PC-3 (cell line): ENCODE results near the gene MUC3A. TPM values are rescaled to one million over a fixed set of nuclear protein-coding genes. Genes with fewer than 3 reads are reported as not detected.
A peak's percentile ranks its signal among the peaks of the same experiment; 100 is the strongest.

ENCODE experiments used
- ATAC-seq: fragments of 200-7000 bp; cut with Tn5 transposase; 2 replicates; pipeline ENCODE4 v1.9.1; 2020; ENCODE audit warnings: mild to moderate bottlenecking, moderate library complexity
- Bru-seq: library from RNA; stranded (reverse); fragments of 400-500 nt; gene quantifications from one replicate; lab custom pipeline; 2021; lab: Mats Ljungman, UMichigan
- BruChase-seq, 2 experiments: library from RNA; stranded (reverse); fragments of 400-500 nt; gene quantifications; one replicate each; lab custom pipeline; 2021; lab: Mats Ljungman, UMichigan
- BruUV-seq: library from RNA; stranded (reverse); fragments of 400-500 nt; replicated peaks from 2 replicates; lab custom pipeline; 2021; lab: Mats Ljungman, UMichigan
- CTCF ChIA-PET: fragments of 300-600 bp; sonication (Branson Sonifier 250); formaldehyde crosslinking; loops from one replicate; lab custom pipeline; 2022; ENCODE audit warnings: antibody characterized with exemption; lab: Charles Lee
- POLR2A ChIA-PET: fragments of 300-600 bp; sonication (Branson Sonifier 250); formaldehyde crosslinking; loops from one replicate; lab custom pipeline; 2022; ENCODE audit warnings: antibody characterized with exemption; ENCODE audit not compliant: unreplicated experiment; lab: Charles Lee
- DNase-seq: peaks from one replicate; pipeline ENCODE4 v3.0.0-alpha.2; 2015
- H2AFZ ChIP-seq: fragments of 300-600 bp; sonication (generic); 2 replicates; pipeline ENCODE4 v1.6.0; 2016; ENCODE audit warnings: antibody characterized with exemption, low read length
- H3F3A ChIP-seq: fragments of 300-600 bp; sonication (generic); one replicate; pipeline ENCODE4 v1.6.0; 2017; ENCODE audit warnings: antibody characterized with exemption, low read length, control low read depth, mild to moderate bottlenecking; ENCODE audit not compliant: unreplicated experiment
- H3K27ac ChIP-seq: fragments of 300-600 bp; sonication (generic); 2 replicates; pipeline ENCODE4 v1.5.1; 2016; ENCODE audit warnings: mild to moderate bottlenecking, low read length
- H3K27me3 ChIP-seq: fragments of 300-600 bp; sonication (generic); 2 replicates; pipeline ENCODE4 v1.6.1; 2016; ENCODE audit warnings: low read length, mixed read lengths
- H3K36me3 ChIP-seq: fragments of 300-600 bp; sonication (generic); 2 replicates; pipeline ENCODE4 v1.6.1; 2016; ENCODE audit warnings: low read depth, mixed run types, low read length, mixed read lengths
- H3K4me1 ChIP-seq: fragments of 300-600 bp; sonication (generic); 2 replicates; pipeline ENCODE4 v1.5.1; 2016; ENCODE audit warnings: low read length; ENCODE audit not compliant: insufficient read depth
- H3K4me2 ChIP-seq: fragments of 300-600 bp; sonication (generic); 2 replicates; pipeline ENCODE4 v1.6.0; 2016; ENCODE audit warnings: low read length
- H3K4me3 ChIP-seq: fragments of 300-600 bp; sonication (generic); 2 replicates; pipeline ENCODE4 v1.5.1; 2016; ENCODE audit warnings: mild to moderate bottlenecking, low read length, mixed read lengths
- H3K79me2 ChIP-seq: fragments of 300-600 bp; sonication (generic); 2 replicates; pipeline ENCODE4 v1.6.1; 2017; ENCODE audit warnings: low read length, mixed read lengths
- H3K9ac ChIP-seq: fragments of 300-600 bp; sonication (generic); 2 replicates; pipeline ENCODE4 v1.6.0; 2016; ENCODE audit warnings: mild to moderate bottlenecking, low read length
- H3K9me2 ChIP-seq: fragments of 300-600 bp; sonication (generic); replicated peaks from 2 replicates; pipeline ENCODE4 v1.6.1; 2016; ENCODE audit warnings: mixed run types, low read length, mixed read lengths
- H3K9me3 ChIP-seq: fragments of 300-600 bp; sonication (generic); 2 replicates; pipeline ENCODE4 v1.6.1; 2016; ENCODE audit warnings: low read length, mixed read lengths
- H4K20me1 ChIP-seq: fragments of 300-600 bp; sonication (generic); 2 replicates; pipeline ENCODE4 v1.6.1; 2016; ENCODE audit warnings: low read length, mixed read lengths
- CTCF ChIP-seq: fragments of 300-600 bp; sonication (generic); conservative IDR thresholded peaks from 2 replicates; pipeline ENCODE4 v1.5.1; 2017; ENCODE audit warnings: antibody characterized with exemption, low read depth, mild to moderate bottlenecking, low read length
- EZH2 ChIP-seq: fragments of 300-600 bp; sonication (generic); IDR thresholded peaks from one replicate; pipeline ENCODE4 v1.6.1; 2017; ENCODE audit warnings: antibody characterized with exemption, mild to moderate bottlenecking, low read length; ENCODE audit not compliant: unreplicated experiment
- EZH2phosphoT487 ChIP-seq: fragments of 300-600 bp; sonication (generic); IDR thresholded peaks from 2 replicates; pipeline ENCODE4 v1.6.1; 2018; ENCODE audit warnings: mild to moderate bottlenecking, antibody characterized with exemption, low read length, borderline replicate concordance
- intact Hi-C: fragments of 100-400 bp; cut with micrococcal nuclease; formaldehyde crosslinking; loops from 2 replicates; pipeline ENCODE4 v1.9.0; 2023
- long read RNA-seq: library from polyadenylated mRNA; unstranded; transcript quantifications from one replicate; pipeline ENCODE4 v2.0.0, GENCODE V29; 2021; ENCODE audit not compliant: unreplicated experiment
- total RNA-seq: library from RNA; depleted of rRNA; stranded (reverse); fragments of >200 nt; gene quantifications from 2 replicates; pipeline ENCODE4 v1.2.3, GENCODE V29; 2014; rRNA removed

MUC3A gene
- total RNA-seq (0.11 and 0.46 TPM in 2 replicates), Bru-seq, nascent RNA (percentile 28 among the genes with signal in this experiment), BruChase-seq, experiment 1, labeled RNA remaining after a 6-hour chase (percentile 44 among the genes with signal in this experiment), BruChase-seq, experiment 2, labeled RNA remaining after a 2-hour chase (percentile 44 among the genes with signal in this experiment)
- long read RNA-seq, transcript MUC3A-204 (4 exons, 1,093 nt) = major isoform, 6 of 12 reads
- long read RNA-seq, partial matches to known transcripts = 1 of 12 reads
- long read RNA-seq, other reads (novel, unspliced or antisense) = 5 of 12 reads

DNA sequence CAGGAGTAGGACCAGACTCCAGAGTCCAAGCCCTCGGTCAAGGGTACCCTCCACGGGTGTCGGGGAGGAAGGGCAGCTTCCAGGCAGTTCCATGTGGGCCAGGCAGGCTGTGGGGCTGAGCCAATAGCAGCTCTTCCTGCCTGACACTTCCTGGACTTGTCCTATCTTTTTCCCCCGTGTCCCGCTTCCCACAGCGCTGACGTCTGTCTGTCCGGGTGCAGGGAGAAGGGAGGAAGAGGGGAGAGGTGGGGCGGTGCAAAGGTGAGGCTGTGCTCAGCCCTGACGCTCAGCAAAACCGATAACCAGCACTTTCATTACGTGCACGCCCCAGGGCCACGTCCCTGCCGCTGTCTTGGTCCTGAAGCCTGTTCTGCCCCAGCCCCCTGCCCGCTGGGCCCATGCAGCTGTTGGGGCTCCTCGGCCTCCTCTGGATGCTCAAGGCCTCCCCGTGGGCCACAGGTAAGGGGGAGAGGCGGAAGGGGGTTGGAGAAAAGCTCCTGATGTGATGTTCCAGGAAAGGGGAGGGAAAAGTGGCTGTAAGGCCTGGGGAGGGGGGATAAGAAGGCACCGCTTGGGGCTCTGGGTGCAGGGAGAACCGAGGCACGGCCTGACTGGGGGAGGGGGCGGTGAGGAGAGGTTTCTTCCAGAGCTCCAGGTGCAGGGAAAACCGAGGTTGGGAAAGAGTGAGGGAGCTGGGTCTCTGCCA, at the start of gene MUC3A:
TSS of gene MUC3A (plus strand) at position 308 of the 706 bp plus-strand sequence. CDS start at position 399, 91 bp downstream.
- CTCF ChIA-PET = no interaction called here
- POLR2A ChIA-PET = no interaction called here
- TF ChIP-seq CTCF (no peak), EZH2phosphoT487 (no peak), EZH2 (no peak)
- Histone ChIP-seq H2AFZ (no peak within 1 kb of the TSS), H3K9me2 (no peaks in the 10 kb centered on the region), H3K9me3 (no peaks in the 10 kb centered on the region), H3F3A (no peaks in the 10 kb centered on the region), H3K27me3 (peaks cover 8% of the 10 kb centered on the region; the same call in 1 of the 2 replicates), H3K36me3 (no peaks in the 10 kb centered on the region), H3K4me2 (no peak within 1 kb of the TSS), H3K9ac (no peak within 1 kb of the TSS), H3K4me1 (no peaks in the 10 kb centered on the region), H3K4me3 (no peak within 1 kb of the TSS), H4K20me1 (no peaks in the 10 kb centered on the region), H3K27ac (no peak within 1 kb of the TSS), H3K79me2 (no peaks in the 10 kb centered on the region)
- ATAC-seq = peak; percentile 33
- DNase-seq = no peak
- BruUV-seq = no TSS peak
- intact Hi-C loops = no loop called here

DNA sequence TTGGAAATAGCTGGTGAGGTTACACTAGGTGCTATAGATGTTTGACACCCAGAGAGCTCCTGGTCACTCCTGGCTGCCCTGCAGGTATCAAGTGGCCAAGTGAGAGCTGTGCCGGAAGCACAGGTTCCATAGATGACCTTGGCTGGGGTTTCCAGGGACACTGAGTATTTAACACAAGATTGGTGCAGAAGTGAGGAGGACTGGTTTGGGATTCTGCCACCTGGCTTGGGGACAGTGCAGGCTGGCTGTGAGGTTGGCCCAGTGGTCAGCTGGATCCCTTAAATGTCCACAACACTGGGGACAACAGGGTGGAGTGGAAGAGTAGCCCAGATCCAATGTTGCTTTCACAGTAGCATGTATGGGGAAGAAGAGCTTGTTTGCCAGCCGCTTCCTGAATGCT, 48.4 kb upstream of the MUC3A start:
- TF ChIP-seq CTCF = no peak
- TF ChIP-seq EZH2 = no peak
- TF ChIP-seq EZH2phosphoT487 = no peak
- intact Hi-C loops = no loop called here
- Histone ChIP-seq H3K27ac (no peak overlapping the region), H3K36me3 (no peaks in the 10 kb centered on the region), H3K9me3 (no peaks in the 10 kb centered on the region), H3K79me2 (no peaks in the 10 kb centered on the region), H3K4me3 (no peak overlapping the region), H4K20me1 (no peaks in the 10 kb centered on the region), H3K9ac (no peak overlapping the region), H3K27me3 (peaks cover 8% of the 10 kb centered on the region), H3K4me1 (peaks cover 3% of the 10 kb centered on the region; the same call in 1 of the 2 replicates), H3F3A (no peaks in the 10 kb centered on the region), H3K9me2 (no peaks in the 10 kb centered on the region), H3K4me2 (no peak overlapping the region), H2AFZ (no peak overlapping the region)
- BruUV-seq = no TSS peak
- ATAC-seq (no peak), DNase-seq (no peak)
- CTCF ChIA-PET = no interaction called here
- POLR2A ChIA-PET = no interaction called here
